Stimulated activated CD8-positive, alpha-beta memory T cell treated with anti-CD3 and anti-CD28 coated beads, Interleukin-12 subunit alpha, Interleukin-12 subunit beta, amount 100 ng/mL, for 4 hours (primary cell): Measurements from ENCODE around the gene NFIB.
A peak's percentile ranks its signal among the peaks of the same experiment; 100 is the strongest.

Source experiments
- DNase-seq: peaks from one replicate; pipeline ENCODE4 v3.0.0-alpha.2; 2020; ENCODE audit warnings: low read depth

The NFIB gene

DNA sequence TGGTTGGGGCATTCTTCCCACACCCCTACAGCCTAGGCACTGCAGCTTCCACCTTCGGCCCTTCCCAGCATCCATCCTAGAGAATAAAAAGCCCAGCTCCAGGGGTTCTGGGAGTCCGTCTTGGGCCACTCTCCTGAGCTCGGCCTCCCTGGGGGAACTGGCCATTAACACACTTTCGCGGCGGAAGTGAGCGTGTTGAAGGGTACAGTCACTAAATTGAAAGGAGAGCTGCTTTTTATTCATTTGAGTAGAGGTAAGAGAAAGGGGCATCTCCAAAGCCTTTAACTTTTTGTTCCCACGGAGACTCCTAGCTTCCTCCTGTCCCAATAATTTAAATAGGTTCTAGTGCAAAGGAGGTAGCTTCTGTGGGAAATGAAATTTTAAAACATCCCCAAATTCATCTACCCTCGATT is 31.0 kb upstream of the NFIB start:
- no peak for DNase-seq

DNA sequence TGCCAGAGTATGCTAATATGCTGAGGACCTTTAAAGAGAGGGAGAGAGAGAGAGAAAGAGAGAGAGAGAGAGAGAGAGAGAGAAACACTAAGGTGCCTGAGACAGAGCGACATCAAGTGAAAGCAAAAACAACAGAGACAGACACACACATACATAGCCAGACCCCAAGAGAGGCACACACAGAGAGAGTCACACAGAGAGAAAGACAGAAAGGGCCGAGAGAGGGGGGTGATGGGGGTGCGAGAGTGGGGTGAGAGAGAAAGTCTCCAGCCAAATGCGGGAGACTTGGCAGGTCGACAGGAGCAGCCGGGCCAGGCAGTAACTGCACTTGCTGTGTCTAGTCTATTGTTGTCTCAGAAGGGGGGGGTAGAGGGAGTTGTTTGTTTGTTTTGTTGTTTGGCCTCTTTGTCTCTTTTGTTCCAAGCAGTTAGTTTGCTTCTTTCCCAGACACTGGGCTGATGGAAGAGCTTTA is 30.1 kb upstream of the NFIB start:
- no peak for DNase-seq

DNA sequence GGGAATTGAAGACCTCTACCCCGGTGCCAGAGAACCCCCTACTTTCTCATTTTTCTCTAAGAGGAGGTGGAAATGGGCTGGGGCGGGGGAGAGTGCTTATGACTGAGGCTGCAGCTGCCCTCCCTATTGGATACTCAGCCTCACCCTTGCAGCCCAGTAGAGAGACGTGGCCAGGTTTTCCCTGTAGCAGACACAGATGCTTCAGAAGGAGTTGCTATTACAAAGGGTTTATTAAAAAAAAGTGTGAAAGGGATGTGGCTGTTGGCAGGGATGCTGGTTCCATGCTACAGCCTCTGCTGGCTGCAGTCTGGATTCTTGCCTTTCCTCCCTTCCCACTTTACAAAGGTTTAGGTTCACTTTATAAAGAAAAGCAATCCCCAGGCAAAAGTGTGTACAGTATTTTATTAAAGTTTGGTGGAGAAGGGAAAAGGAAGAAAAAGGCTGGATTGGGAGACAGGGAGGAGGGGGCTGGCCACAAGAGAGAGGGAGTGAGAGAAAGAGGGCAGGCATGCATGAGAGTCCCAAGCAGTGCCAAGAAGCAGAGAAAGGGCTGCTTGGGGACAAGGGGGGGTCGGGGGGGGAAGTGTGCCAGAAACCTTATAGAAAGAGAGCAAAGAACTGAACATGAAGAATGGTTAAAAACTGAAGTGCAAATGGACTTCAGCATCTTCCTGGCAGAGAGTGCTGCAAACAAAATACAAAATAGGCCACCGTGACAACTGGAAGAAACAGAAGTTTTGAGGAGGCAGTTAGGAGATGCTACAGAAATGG is 29.5 kb upstream of the NFIB start:
- DNase-seq, result no peak

DNA sequence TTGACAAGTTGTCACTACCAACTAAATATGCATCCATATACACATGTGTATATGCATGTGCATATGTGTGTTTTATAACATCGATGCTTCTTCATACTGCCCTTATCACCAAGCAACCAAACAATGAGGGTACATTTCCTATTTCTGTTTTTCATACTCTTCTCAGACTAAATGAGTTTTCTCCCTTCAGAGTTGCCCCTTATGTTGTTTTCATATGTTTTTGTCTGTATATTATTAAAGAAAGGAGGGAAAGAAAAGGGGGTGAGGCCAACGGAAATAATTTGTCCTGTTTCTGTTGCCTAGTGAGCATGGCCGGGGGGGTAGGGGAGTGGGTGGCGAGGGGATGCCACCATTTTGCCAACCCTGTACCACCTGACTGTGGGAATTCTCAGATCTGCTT is 28.8 kb upstream of the NFIB start:
- no peak for DNase-seq

DNA sequence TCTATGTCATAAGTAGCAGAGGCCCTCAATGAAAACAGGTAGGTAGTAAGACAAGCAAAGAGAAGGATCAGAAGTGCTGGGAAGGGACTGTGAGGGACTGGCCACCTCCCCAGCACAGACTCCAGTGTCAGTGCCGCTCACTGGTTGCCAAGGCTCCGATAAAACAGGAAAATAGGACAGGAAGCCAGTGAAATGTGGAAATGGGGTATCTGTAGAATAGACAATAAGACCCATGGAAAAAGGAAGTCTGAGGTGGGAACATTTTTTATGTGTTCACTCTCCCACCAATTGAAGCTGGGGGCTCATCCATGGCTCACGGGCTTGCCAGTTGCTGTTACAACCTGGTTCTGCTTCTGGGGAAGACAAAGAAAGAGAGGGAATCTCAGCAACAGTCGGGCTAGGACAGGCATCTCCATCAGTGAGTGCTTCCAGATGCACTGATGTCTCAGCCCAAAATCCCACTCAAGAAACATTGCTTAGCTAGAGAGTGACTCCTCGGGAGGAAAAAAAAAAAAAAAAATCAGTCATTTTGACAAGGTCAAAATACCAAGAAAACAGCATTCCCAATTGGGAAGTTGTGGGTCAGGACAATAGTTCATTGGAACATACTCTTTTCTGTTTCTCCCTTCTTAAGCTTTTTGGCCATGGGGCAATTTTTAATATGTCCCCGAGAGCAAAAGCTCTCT is 27.6 kb upstream of the NFIB start:
- no peak for DNase-seq

DNA sequence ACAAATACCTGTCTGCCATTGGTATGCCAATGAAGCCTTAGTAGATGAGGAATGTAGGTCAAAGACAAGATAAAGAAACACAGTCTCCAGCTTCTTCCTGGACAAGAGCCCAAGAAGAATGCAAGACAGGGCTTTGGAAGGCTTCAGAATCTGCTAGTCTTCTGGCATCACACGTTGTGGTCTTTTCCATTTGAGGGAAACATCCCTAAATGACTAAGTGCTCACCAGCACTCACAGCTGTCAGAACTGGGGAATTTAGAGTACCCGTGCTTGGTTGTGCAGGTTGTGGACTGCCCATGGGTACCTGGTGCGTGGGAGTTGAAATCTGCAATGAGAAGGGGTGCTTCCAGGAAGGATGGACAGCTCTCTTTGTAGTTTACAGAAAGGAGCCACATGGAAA is 27.1 kb upstream of the NFIB start:
- no peak for DNase-seq

DNA sequence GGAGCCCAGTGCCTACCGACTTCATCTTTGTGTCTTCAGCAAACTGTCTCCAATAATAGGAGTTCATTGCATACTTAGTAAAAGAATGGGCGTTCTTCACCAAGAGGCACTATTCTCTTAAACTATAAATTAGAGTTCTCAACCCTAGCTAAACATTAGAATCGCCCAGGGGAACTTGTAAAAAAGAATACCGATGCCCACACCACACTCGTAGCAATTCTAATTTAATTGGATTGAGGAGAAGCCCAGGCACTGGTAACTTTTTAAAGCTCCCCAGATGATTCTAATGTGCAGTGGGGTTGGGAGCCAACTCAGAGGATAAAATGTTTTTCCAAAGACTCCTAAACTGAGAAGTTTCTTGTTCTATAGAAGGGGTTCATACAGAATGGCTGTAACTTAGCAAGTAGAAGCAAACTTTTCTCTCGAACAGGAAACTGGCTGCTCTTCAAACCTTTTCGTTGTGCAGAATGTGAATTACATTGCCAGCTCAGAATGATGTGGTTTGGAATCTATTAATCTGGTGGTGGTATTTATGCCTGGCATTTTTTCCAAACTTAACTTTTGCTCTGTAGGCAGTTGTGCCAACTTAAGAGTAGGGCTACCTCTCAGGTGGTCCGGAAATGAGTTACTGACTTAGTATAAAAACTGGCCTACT is 26.4 kb upstream of the NFIB start:
- no peak for DNase-seq

DNA sequence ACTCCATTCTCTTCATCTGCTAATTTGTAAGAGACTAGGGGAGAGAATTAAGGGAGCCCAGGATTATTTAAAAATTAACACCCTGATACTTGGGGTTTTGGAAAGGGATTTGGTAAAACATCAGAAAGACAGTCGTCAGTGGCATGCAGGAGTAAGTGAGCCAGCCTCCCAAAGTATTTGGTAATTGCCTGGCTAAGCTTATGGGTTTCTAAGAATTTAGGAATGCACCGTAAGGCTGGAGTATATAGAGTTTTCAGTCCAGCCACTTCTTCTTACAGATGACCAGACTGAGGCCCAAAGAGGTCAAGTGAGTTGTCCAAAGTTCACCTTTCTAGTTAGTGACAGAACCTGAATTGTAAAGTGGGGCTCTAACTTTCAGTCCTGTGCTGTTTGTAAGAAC is 25.8 kb upstream of the NFIB start:
- no peak for DNase-seq

DNA sequence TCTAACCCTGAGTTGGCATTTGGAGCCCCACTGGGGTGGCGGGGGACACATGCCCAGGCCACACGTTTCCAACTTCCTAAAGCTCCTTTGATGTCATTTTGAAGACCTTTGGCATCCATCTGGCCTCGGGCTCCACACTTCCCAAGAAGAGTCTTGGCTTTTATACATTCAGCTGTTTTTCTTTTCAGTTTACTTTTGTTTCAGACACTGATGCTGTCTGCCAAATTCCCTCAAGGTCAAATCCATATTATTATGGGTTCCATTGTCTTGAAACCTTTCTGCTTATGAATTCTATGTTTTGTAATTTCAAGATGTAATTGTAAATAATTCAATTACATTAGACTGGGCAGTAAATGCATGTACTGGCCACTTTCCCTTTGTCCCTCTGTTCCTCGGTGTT is 23.7 kb upstream of the NFIB start:
- DNase-seq, result no peak

DNA sequence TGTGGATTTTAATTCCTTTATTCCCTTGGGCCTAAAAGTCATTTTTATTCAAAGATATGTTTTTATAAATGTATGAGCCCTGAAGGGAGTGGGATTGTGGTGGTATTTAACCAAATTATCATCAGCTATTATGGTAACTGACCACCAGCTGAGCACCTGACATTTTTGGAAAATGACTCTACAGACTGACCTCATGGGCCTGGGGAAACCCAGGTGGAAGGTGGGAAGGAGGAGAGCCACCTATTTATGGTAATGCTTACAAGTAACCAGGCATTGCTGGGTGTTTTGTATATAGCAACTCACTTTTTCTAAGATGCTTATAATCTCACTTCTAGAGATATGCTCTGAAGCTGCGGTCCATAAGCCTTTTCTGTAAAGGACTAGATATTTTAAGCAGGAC is 22.3 kb upstream of the NFIB start:
- no peak for DNase-seq

DNA sequence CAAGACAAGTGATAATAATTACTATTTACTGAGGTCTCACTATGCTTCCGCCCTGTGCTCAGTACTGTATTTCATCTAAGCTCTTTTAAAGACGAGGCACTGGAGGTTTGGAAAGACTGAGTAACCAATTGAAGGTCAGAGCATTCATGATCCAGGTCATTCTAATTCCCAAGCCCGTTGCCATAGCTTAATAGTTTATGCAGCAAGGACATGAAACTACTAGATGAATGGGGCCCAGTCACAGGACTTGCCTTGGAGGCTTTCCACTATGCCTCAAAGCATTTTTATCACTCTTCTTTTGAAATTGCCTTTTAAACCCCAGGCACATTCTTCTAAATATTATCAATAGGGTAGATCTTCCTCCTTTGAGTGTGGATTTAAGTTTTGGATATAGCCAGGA is 17.2 kb upstream of the NFIB start:
- DNase-seq, result no peak

DNA sequence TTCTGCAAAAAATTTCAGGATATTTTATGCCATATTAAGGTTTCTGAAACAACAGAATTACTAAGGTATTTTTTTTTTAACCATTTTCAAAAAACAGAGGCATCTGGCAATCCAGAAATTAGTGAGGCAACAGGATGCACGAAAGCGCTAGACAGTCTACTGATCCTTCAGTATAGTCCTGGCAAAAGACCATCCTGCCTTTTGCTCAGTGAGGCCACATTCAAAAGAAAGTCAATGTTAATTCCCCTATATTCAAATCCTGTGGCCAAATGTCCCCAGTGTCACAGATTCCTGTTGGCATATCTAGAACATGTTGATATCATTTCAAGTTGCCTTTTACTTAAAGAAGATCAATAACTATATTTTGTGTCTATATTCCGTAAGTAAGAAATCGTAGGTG is 13.1 kb upstream of the NFIB start:
- no peak for DNase-seq

DNA sequence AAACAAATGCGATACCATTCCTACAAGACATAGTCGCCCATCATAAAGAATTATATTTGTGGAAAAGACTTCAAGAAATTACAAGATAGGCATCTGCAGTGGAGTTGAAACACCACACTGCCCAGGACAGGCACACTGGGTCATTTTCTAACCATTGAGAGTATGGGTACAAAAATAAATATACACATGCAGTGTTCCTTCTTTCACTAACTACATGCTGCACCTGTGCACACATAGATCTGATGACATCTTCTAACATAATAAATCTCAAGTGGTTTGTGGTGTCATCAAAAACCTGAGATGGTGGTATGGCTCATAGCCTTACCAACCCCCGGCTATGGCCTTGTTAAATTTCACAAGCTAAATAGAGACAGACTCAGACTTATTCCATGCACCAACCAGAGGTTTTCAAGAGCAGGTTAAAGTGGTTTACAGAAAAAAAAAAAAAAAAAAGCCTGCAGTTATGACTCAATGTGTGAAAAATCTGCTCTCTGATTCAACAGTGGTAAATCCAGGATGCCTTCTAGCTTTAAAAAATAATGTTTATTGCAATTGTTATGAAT is 12.4 kb upstream of the NFIB start:
- no peak for DNase-seq

DNA sequence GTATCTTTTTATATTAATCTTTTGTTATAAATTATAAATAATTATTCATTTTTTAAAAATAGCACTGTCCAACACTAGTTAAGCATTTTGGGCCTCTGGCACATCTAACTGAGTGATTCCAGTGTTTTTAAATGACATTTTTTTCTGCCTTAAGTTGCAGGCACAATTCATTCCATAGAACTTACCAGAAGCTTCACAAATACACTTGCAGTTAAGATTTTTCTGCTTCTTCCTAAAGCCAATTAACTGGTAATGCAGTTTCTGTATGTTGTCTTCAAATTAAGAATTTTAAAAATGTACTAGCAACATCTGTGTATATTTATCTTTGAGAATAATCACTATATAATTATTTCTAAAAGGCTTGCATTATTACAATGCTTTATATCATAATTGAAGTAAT is 11.2 kb upstream of the NFIB start:
- DNase-seq, result no peak

DNA sequence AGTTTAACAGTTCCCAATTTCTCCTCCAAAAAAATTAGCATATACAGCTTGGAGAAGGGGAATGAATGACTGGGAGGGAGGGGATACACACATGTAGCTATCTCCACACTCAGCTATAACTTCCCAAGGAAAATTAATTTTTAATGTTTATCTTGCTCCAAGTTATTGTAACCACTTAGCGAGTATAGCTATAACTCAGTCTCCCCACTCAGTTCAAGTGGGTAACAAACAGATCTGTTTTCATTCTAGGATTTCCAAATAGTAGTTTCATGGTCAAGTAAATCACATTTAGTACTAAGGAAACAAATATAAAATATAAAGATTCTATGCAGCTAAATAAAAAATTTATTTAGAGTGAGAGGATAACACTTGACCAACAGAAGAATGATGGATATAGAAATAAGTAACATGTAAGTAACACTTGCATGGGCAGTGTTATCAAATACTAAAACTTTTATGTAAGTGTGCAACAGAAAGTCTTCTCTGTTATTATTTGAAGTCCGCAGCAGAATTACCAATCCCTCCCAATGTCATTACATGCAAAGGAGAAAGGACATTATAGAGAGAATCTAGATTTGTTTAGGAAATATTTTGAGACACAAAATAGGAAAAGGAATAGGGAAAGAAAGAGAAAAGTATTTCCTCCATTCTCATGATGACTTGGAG is 10.2 kb upstream of the NFIB start:
- DNase-seq, result no peak

DNA sequence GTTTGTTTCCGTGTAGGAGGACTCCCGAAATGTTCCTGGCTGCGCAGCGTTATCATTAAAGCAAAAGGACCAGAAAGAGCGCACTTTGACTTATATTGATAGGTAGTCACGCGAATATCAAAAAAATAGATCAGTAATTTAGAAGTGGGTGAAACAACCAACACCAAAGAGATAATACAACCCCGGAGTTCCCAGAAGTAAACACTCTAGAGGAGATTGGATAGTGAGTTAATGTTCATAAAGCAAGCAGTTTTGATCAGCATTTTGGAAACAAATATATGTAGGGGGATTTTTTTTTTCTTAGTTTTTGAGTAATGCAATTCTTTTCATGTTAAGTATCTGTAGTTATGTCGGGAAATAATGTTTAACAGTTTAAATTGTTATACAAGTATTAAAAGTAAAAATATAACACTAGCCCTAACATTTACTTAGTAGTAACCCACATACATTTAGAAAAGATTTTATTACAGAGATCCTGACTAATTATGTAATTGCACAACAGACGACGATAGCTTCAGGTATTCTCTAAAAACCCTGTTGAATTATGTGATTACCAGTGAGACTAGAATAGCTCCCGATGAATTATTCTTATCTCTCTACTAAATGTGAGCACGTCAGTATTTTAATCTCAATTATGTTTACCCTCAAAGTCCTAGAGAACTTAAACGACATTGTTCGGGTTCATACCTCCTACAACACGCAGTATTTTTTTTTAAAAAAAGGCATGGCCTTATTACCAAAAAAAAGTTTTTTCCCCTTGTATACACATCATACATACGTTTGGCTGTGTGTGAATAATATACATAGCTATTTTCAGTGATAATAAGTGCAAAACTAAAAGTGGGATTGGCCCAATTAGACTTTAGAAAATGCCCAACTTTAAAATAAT is 9.4 kb upstream of the NFIB start:
- DNase-seq, result no peak

DNA sequence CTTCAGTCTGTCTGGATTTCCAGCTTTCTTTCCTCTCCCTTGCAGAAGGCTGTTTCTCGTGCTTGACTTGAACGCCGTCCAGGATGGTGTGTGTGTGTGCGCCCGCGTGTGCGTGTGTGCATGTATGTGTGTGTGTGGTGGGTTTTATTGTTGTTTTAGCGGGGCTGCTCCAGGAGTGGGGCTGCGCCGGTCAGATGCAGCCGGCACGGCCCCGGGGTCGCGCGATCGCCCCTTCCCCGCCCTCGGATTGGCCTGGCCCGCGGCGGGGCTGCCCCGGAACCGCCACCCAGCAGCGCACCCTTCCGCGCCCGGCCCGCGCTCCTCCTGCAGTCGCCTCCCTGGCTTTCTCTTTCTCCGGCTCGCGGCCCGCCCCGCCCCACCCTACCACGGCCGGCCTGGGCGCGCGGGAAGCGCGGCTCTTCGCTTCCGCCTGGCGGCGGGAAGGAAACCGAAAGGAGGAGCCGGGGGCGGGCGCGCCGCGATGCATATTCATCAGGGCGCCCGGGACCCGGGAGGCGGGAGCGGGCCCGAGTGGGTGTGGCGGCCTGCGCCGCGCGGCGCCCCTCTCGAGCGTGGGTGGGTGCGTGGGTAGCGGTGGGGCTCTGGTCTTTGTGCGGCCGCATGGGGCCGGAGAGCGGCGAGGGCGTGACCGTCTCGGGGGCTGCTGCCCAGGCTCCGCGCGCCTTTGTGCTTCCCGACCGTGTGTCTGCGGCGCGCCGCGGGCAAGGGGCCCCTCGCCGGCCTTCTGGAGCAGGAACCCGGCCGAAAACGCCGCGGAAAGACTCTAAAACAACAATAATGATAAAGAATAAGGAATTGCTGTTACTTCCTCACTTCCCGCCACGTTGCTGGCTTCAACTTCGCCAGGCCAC is 8.5 kb upstream of the NFIB start:
- DNase-seq, result peak; percentile 57

DNA sequence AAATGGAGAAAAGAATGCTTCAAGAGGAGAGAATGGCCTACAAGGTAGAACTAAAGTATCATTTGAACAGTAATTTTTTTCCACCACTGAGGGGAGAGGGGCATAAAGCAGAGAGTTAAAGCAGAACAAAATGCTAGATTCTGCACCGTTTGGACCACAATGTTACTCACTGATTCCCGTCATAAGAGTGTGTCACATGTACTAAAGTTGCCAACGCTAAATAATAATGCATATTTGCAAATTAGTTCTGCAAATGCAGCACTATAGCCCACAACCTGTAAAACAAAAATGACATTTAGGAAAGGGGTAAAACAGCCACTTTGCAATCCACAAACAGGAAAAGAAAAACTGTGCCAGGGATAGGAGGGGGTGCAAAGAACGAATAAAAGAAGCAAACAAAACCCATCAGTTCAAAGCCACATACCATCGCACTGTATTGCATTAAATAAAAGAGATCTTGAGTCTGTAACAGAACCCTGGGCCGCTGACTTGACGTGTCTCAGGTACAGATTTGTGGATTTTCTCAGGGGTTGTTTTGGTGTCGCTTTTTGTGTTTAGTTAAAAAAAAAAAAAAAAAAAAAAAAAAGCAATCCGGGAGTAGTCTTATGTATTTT is 7.7 kb upstream of the NFIB start:
- DNase-seq, result no peak

DNA sequence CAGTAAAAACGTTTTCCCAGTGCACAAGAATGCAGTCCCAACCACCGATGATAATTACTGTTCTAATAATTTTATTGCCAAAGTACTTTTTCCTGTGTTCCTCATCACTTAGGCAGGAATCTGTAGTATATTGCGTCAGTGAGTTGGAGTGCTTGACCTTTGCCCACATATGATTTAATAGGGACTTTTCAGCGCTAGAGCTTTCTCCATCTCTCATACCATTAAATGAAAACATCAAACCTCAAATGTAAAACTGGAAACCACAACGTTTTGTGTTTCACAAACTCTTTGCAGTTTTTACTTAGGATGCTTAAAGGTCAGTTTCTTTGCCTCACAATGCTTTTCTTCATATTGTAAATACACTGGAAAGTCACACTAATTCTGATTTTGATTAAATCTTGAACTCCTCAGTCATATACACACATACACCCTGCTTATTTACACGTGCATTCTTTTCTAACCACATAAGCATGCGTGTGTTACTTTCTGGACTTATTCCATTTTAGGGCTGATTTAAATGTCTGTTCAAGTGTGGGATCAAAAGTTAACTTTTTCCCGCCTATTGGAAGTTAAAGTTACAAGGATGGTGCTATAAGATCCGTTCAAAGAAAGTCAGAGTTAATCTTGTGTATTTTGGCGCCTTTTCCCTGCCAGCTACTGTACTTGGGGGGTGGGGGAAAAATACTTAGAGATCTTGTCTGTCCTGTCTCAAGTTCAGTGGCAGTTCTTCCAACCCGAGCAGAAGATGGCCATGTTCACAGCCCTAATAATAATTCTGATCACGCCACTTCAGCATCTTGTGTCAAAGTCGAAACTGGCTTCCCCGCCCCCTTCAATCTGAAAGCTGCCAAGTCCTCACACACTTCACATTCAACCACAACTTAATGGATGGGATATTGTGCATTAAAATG is 6.6 kb upstream of the NFIB start:
- DNase-seq, result no peak
